ENCODE results near the gene TNFAIP2.
"Not testable (repeated sequence)": the region's sequence is repeated elsewhere in the genome, so short reads cannot be mapped to it uniquely, and the experiment has no call there.

Gene TNFAIP2

DNA sequence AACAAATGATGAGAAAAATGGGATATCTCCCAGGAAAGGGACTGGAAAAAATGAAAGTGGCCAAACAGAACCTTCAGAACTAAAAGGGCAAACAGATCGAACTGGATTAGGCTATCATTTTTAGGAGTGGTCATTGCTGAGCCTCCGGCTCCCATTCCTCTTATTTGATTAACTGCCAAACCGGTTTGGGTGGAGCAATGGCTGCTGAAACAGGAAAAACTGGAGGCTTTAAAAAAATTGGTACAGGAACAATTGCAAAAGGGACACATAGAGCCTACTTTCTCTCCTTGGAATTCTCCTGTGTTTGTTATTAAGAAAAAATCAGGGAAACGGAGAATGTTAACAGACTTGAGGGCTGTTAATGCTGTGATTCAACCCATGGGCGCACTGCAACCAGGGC is 49.7 kb downstream of the TNFAIP2 start:
- Histone ChIP-seq H3K9me3 (replicated peaks; ENCODE audit: insufficient read depth, low read length) (no peaks in the 10 kb centered on the region), H2AFZ (ENCODE audit: low read length) (no peak overlapping the region), H3F3A (ENCODE audit: insufficient read depth, low read length) (no peaks in the 10 kb centered on the region), H3K9ac (ENCODE audit: low read length) (no peak overlapping the region), H3K79me2 (ENCODE audit: low read length) (no peaks in the 10 kb centered on the region), H3K9me2 (replicated peaks; ENCODE audit: insufficient read depth, low read length) (no peaks in the 10 kb centered on the region), H3K36me3 (replicated peaks; ENCODE audit: insufficient read depth, low read length) (no peaks in the 10 kb centered on the region), H3K27ac (ENCODE audit: low read length) (no peak overlapping the region), H4K20me1 (ENCODE audit: insufficient read depth, low read length) (no peaks in the 10 kb centered on the region), H3K4me2 (ENCODE audit: low read depth, low read length) (no peak overlapping the region), H3K27me3 (replicated peaks; ENCODE audit: insufficient read depth, low read length) (no peaks in the 10 kb centered on the region), H3K4me3 (ENCODE audit: low read length) (no peak overlapping the region), H3K4me1 (ENCODE audit: low read length) (no peaks in the 10 kb centered on the region)
- TF ChIP-seq EZH2 (optimal IDR thresholded peaks at IDR 0.05; ENCODE audit: low read depth, low read length) (no peak), CTCF (IDR thresholded peaks at IDR 0.05; ENCODE audit: low read length) (no peak), EZH2phosphoT487 (IDR thresholded peaks at IDR 0.05; ENCODE audit: low read length) (no peak)
- DNase-seq = no peak

DNA sequence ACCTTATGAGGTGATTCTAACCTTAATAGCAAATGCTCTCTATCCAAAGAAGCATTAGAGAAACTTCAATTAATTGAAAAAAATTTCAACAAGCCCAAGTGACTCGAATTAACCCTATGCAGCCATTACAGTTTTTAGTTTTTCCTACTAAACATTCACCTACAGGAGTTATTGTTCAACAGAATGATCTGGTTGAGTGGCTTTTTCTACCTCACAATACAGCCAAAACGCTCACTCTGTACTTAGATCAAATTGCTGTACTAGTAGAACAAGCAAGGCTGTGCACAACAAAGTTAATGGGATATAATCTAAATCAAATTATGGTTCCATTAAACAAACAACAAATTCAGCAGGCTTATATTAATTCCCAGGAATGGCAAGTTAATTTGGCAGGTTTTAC is 50.6 kb downstream of the TNFAIP2 start:
- H3K27me3 ChIP-seq (replicated peaks; ENCODE audit: insufficient read depth, low read length); H3K4me2 ChIP-seq (ENCODE audit: low read depth, low read length); H3K36me3 ChIP-seq (replicated peaks; ENCODE audit: insufficient read depth, low read length); DNase-seq; H3F3A ChIP-seq (ENCODE audit: insufficient read depth, low read length); H3K79me2 ChIP-seq (ENCODE audit: low read length); H3K9me3 ChIP-seq (replicated peaks; ENCODE audit: insufficient read depth, low read length); H3K9me2 ChIP-seq (replicated peaks; ENCODE audit: insufficient read depth, low read length); H3K9ac ChIP-seq (ENCODE audit: low read length); H3K4me1 ChIP-seq (ENCODE audit: low read length); H3K27ac ChIP-seq (ENCODE audit: low read length); H3K4me3 ChIP-seq (ENCODE audit: low read length); H4K20me1 ChIP-seq (ENCODE audit: insufficient read depth, low read length); H2AFZ ChIP-seq (ENCODE audit: low read length): not testable (repeated sequence)

- H2AFZ ChIP-seq (ENCODE audit: low read length); DNase-seq; H3K9me3 ChIP-seq (replicated peaks; ENCODE audit: insufficient read depth, low read length): not testable (repeated sequence)
Measured at GRCh38 chr14:103176176-103176575, 52.9 kb downstream of the TNFAIP2 start.

GRCh38 chr14:103177376-103177775 is 54.1 kb downstream of the TNFAIP2 start:
- Histone ChIP-seq H3K4me2 (ENCODE audit: low read depth, low read length) (no peak overlapping the region), H3K4me1 (ENCODE audit: low read length) (no peaks in the 10 kb centered on the region), H3K27me3 (replicated peaks; ENCODE audit: insufficient read depth, low read length) (no peaks in the 10 kb centered on the region), H4K20me1 (ENCODE audit: insufficient read depth, low read length) (no peaks in the 10 kb centered on the region), H3K9me2 (replicated peaks; ENCODE audit: insufficient read depth, low read length) (no peaks in the 10 kb centered on the region), H3K9ac (ENCODE audit: low read length) (no peak overlapping the region), H3K27ac (ENCODE audit: low read length) (no peak overlapping the region), H3K4me3 (ENCODE audit: low read length) (no peak overlapping the region), H3F3A (ENCODE audit: insufficient read depth, low read length) (no peaks in the 10 kb centered on the region), H2AFZ (ENCODE audit: low read length) (no peak overlapping the region), H3K9me3 (replicated peaks; ENCODE audit: insufficient read depth, low read length) (no peaks in the 10 kb centered on the region), H3K36me3 (replicated peaks; ENCODE audit: insufficient read depth, low read length) (no peaks in the 10 kb centered on the region), H3K79me2 (ENCODE audit: low read length) (no peaks in the 10 kb centered on the region)
- no peak for DNase-seq
- TF ChIP-seq EZH2phosphoT487 (IDR thresholded peaks at IDR 0.05; ENCODE audit: low read length) (no peak), CTCF (IDR thresholded peaks at IDR 0.05; ENCODE audit: low read length) (no peak)

More at GRCh38 chr14:103176176-103176575, 52.9 kb downstream of the TNFAIP2 start:
- not testable (repeated sequence) for H3K9me2 ChIP-seq (replicated peaks; ENCODE audit: insufficient read depth, low read length); H3K27me3 ChIP-seq (replicated peaks; ENCODE audit: insufficient read depth, low read length); H4K20me1 ChIP-seq (ENCODE audit: insufficient read depth, low read length); H3K9ac ChIP-seq (ENCODE audit: low read length); H3K4me2 ChIP-seq (ENCODE audit: low read depth, low read length); H3K27ac ChIP-seq (ENCODE audit: low read length); H3K4me3 ChIP-seq (ENCODE audit: low read length); H3K79me2 ChIP-seq (ENCODE audit: low read length); H3K4me1 ChIP-seq (ENCODE audit: low read length); H3F3A ChIP-seq (ENCODE audit: insufficient read depth, low read length); H3K36me3 ChIP-seq (replicated peaks; ENCODE audit: insufficient read depth, low read length)
